ENCODE results near the gene GALNT7. TPM values are rescaled to one million over a fixed set of nuclear protein-coding genes. Genes with fewer than 3 reads are reported as not detected.
A peak's percentile ranks its signal among the peaks of the same experiment; 100 is the strongest.

GALNT7 gene
- total RNA-seq, 1 experiment from 2014 or later, result 28.9 TPM

GRCh38 chr4:173314715-173315114 lies 146.1 kb downstream of the GALNT7 start:
- H3K4me2 ChIP-seq (ENCODE audit: low read depth, low read length, poor library complexity, severe bottlenecking), result no peak overlapping the region
- no peak for DNase-seq
- no peaks in the 10 kb centered on the region for H3K9me2 ChIP-seq (replicated peaks; ENCODE audit: insufficient read depth, low read length)
- H2AFZ ChIP-seq (ENCODE audit: low read length), result no peak overlapping the region
- no peak overlapping the region for H3K4me3 ChIP-seq (ENCODE audit: low read length)
- H3K79me2 ChIP-seq (ENCODE audit: low read length), result no peaks in the 10 kb centered on the region
- H4K20me1 ChIP-seq (ENCODE audit: insufficient read depth, low read depth, low read length), result no peaks in the 10 kb centered on the region
- H3K27ac ChIP-seq (ENCODE audit: low read length), result no peak overlapping the region
- no peaks in the 10 kb centered on the region for H3K27me3 ChIP-seq (ENCODE audit: low read length)
- peaks cover 15% of the 10 kb centered on the region for H3K4me1 ChIP-seq (ENCODE audit: low read length)
- H3K9ac ChIP-seq (ENCODE audit: low read length), result no peak overlapping the region
- H3K9me3 ChIP-seq (ENCODE audit: low read length), result no peaks in the 10 kb centered on the region
- H3K36me3 ChIP-seq (ENCODE audit: insufficient read depth, low read length), result no peaks in the 10 kb centered on the region; the same call in 1 of the 2 replicates

DNA sequence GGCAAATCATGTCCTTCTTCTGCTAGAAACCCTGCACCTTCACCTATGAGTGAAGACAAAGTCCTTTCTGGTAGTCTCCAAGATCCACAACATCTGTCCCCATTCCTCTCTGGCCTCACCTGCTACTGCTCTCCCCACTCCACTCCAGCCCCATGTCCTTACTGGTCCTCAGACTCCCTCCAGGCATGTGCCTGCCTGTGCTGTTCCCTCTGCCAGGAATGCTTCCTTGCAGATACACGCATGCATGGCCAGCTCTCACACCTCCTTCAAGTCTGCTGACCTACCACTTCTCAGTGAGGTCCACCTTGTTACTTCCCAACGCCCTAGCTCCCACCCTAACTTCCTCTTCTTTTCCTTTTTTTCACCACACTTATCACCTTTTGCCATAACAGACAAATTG lies 147.4 kb downstream of the GALNT7 start:
- H4K20me1 ChIP-seq (ENCODE audit: insufficient read depth, low read depth, low read length), result no peaks in the 10 kb centered on the region
- no peak overlapping the region for H2AFZ ChIP-seq (ENCODE audit: low read length)
- H3K27ac ChIP-seq (ENCODE audit: low read length), result no peak overlapping the region
- H3K4me2 ChIP-seq (ENCODE audit: low read depth, low read length, poor library complexity, severe bottlenecking), result no peak overlapping the region
- no peaks in the 10 kb centered on the region for H3K9me3 ChIP-seq (ENCODE audit: low read length)
- no peaks in the 10 kb centered on the region for H3K79me2 ChIP-seq (ENCODE audit: low read length)
- no peaks in the 10 kb centered on the region for H3K27me3 ChIP-seq (ENCODE audit: low read length)
- H3K9ac ChIP-seq (ENCODE audit: low read length), result no peak overlapping the region
- H3K4me1 ChIP-seq (ENCODE audit: low read length), result peaks cover 15% of the 10 kb centered on the region
- no peak for DNase-seq
- no peaks in the 10 kb centered on the region for H3K9me2 ChIP-seq (replicated peaks; ENCODE audit: insufficient read depth, low read length)
- H3K36me3 ChIP-seq (ENCODE audit: insufficient read depth, low read length), result no peaks in the 10 kb centered on the region; the same call in 1 of the 2 replicates
- no peak overlapping the region for H3K4me3 ChIP-seq (ENCODE audit: low read length)

DNA sequence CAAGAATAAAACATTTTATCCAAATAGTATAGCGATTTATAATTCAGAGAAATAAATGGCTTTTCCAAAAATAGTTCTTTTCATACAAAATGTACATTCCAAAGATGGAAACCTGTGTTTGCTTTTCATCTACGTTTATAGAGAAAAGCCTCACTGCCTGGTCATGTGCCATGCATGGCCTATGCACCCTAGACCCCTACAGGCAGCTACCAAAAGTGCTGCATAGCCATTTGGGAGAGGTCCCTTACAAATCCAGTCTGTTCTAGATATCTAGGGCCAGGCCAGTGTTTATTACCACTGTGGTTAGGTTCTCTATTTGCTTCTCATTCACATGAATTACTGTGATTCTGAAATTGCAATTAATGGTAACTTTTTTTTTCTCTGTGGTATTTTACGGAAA lies 148.4 kb downstream of the GALNT7 start:
- Histone ChIP-seq H3K9ac (ENCODE audit: low read length) (no peak overlapping the region), H4K20me1 (ENCODE audit: insufficient read depth, low read depth, low read length) (no peaks in the 10 kb centered on the region), H3K36me3 (ENCODE audit: insufficient read depth, low read length) (no peaks in the 10 kb centered on the region; the same call in 1 of the 2 replicates), H3K4me2 (ENCODE audit: low read depth, low read length, poor library complexity, severe bottlenecking) (no peak overlapping the region), H3K4me1 (ENCODE audit: low read length) (peaks cover 15% of the 10 kb centered on the region), H3K9me3 (ENCODE audit: low read length) (no peaks in the 10 kb centered on the region), H3K27me3 (ENCODE audit: low read length) (no peaks in the 10 kb centered on the region), H3K79me2 (ENCODE audit: low read length) (no peaks in the 10 kb centered on the region), H3K27ac (ENCODE audit: low read length) (no peak overlapping the region), H3K4me3 (ENCODE audit: low read length) (no peak overlapping the region), H2AFZ (ENCODE audit: low read length) (no peak overlapping the region), H3K9me2 (replicated peaks; ENCODE audit: insufficient read depth, low read length) (no peaks in the 10 kb centered on the region)
- DNase-seq, result peak; percentile 56

GRCh38 chr4:173318240-173318639 lies 149.6 kb downstream of the GALNT7 start:
- H3K36me3 ChIP-seq (ENCODE audit: insufficient read depth, low read length), result no peaks in the 10 kb centered on the region; the same call in 1 of the 2 replicates
- H3K9me3 ChIP-seq (ENCODE audit: low read length), result no peaks in the 10 kb centered on the region
- no peak for DNase-seq
- H3K79me2 ChIP-seq (ENCODE audit: low read length), result no peaks in the 10 kb centered on the region
- no peak overlapping the region for H3K9ac ChIP-seq (ENCODE audit: low read length)
- H3K4me3 ChIP-seq (ENCODE audit: low read length), result no peak overlapping the region
- H3K4me1 ChIP-seq (ENCODE audit: low read length), result peaks cover 15% of the 10 kb centered on the region
- H4K20me1 ChIP-seq (ENCODE audit: insufficient read depth, low read depth, low read length), result no peaks in the 10 kb centered on the region
- H3K27me3 ChIP-seq (ENCODE audit: low read length), result no peaks in the 10 kb centered on the region
- no peaks in the 10 kb centered on the region for H3K9me2 ChIP-seq (replicated peaks; ENCODE audit: insufficient read depth, low read length)
- no peak overlapping the region for H2AFZ ChIP-seq (ENCODE audit: low read length)
- H3K27ac ChIP-seq (ENCODE audit: low read length), result no peak overlapping the region
- no peak overlapping the region for H3K4me2 ChIP-seq (ENCODE audit: low read depth, low read length, poor library complexity, severe bottlenecking)

DNA sequence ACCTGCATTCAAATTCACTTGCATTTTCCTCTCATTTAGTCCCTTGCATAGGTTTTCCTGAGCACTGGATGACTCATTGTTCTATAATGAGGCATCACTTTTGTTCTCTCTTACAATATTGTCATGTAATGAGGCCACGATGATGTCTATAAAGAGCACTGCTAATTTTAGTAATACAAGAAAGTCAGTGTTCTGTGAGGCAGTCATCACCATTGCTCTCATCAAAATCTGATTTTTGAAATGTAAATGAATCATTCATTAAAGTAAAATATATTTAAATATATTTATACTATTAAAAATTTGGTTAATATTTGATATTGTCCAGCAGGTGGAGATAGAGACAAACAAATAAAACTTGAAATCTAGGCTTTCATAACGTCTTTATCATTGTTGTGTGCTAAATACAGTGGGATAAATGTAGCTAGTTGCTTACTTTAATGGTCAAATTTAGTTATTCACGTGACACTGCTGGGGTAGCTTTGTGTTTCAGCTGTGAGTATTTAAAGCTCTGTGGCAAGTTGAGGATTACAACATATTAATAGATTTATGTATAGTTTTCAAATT lies 150.1 kb downstream of the GALNT7 start:
- H2AFZ ChIP-seq (ENCODE audit: low read length), result no peak overlapping the region
- H3K27me3 ChIP-seq (ENCODE audit: low read length), result no peaks in the 10 kb centered on the region
- H3K9me3 ChIP-seq (ENCODE audit: low read length), result no peaks in the 10 kb centered on the region
- H3K9me2 ChIP-seq (replicated peaks; ENCODE audit: insufficient read depth, low read length), result no peaks in the 10 kb centered on the region
- H3K27ac ChIP-seq (ENCODE audit: low read length), result no peak overlapping the region
- no peak overlapping the region for H3K4me3 ChIP-seq (ENCODE audit: low read length)
- no peak for DNase-seq
- no peaks in the 10 kb centered on the region for H3K79me2 ChIP-seq (ENCODE audit: low read length)
- no peak overlapping the region for H3K9ac ChIP-seq (ENCODE audit: low read length)
- H3K4me2 ChIP-seq (ENCODE audit: low read depth, low read length, poor library complexity, severe bottlenecking), result no peak overlapping the region
- H3K4me1 ChIP-seq (ENCODE audit: low read length), result peaks cover 15% of the 10 kb centered on the region
- H4K20me1 ChIP-seq (ENCODE audit: insufficient read depth, low read depth, low read length), result no peaks in the 10 kb centered on the region
- no peaks in the 10 kb centered on the region; the same call in 1 of the 2 replicates for H3K36me3 ChIP-seq (ENCODE audit: insufficient read depth, low read length)

DNA sequence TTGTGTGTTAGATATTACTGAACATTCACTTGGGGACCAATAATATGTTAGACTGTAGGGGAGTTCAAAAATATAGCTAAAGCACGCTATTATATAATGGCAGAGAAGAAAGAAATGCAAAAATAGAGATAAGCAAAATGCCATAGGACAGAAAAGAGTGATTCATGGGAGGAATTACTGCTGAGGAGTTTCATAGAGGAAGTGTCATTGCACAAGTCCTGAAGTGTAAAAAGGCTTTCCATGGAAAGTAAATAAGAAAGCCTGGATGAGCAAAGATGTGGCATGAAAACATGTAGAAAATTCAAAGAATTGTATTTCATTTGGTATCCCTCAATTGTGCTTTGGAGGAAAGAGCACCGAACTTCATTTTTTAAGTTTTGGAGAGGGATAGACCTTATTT lies 151.1 kb downstream of the GALNT7 start:
- H3K36me3 ChIP-seq (ENCODE audit: insufficient read depth, low read length), result no peaks in the 10 kb centered on the region; the same call in 1 of the 2 replicates
- no peaks in the 10 kb centered on the region for H3K9me2 ChIP-seq (replicated peaks; ENCODE audit: insufficient read depth, low read length)
- no peak overlapping the region for H3K4me3 ChIP-seq (ENCODE audit: low read length)
- no peaks in the 10 kb centered on the region for H4K20me1 ChIP-seq (ENCODE audit: insufficient read depth, low read depth, low read length)
- H3K9ac ChIP-seq (ENCODE audit: low read length), result no peak overlapping the region
- no peaks in the 10 kb centered on the region for H3K27me3 ChIP-seq (ENCODE audit: low read length)
- peaks cover 15% of the 10 kb centered on the region for H3K4me1 ChIP-seq (ENCODE audit: low read length)
- DNase-seq, result no peak
- H3K4me2 ChIP-seq (ENCODE audit: low read depth, low read length, poor library complexity, severe bottlenecking), result no peak overlapping the region
- H2AFZ ChIP-seq (ENCODE audit: low read length), result no peak overlapping the region
- H3K79me2 ChIP-seq (ENCODE audit: low read length), result no peaks in the 10 kb centered on the region
- H3K9me3 ChIP-seq (ENCODE audit: low read length), result no peaks in the 10 kb centered on the region
- H3K27ac ChIP-seq (ENCODE audit: low read length), result no peak overlapping the region

DNA sequence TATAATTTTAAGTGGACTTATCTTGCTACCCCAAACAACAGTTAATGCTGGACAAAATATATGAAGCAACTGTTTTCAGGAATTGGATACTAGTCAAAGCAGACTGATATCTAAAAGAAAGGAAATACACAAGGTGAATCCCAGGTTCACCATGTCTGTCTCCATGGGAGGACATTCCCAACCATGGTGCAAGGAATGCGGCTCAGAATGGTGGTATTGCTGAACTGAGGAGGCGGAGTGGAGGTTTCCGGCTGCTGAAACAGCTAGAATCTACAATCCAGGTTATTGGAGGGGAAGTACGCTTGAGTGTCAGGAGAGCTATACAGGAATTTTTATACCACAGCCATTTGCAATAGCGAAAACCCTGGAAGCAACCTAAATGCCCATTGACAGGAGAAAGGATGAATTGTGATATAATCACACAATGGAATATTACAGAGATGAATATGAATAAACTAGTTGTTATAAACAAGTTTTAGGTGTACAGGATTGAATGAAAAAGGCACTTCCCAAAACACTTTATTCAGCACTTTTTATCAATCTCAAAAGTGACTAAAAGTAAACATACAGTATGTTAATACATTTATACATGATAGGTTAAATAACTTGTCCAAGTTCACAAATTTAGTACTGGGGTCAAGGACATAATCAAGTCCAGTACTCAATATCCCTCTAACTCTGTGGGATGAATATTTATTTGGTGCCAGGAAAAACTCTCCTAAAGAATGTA lies 156.6 kb downstream of the GALNT7 start:
- Histone ChIP-seq H3K27ac (ENCODE audit: low read length) (no peak overlapping the region), H3K79me2 (ENCODE audit: low read length) (no peaks in the 10 kb centered on the region), H3K36me3 (ENCODE audit: insufficient read depth, low read length) (peaks cover 8% of the 10 kb centered on the region; the same call in 1 of the 2 replicates), H4K20me1 (ENCODE audit: insufficient read depth, low read depth, low read length) (no peaks in the 10 kb centered on the region), H2AFZ (ENCODE audit: low read length) (no peak overlapping the region), H3K9ac (ENCODE audit: low read length) (no peak overlapping the region), H3K4me3 (ENCODE audit: low read length) (no peak overlapping the region), H3K27me3 (ENCODE audit: low read length) (no peaks in the 10 kb centered on the region), H3K4me1 (ENCODE audit: low read length) (no peaks in the 10 kb centered on the region), H3K9me2 (replicated peaks; ENCODE audit: insufficient read depth, low read length) (no peaks in the 10 kb centered on the region), H3K4me2 (ENCODE audit: low read depth, low read length, poor library complexity, severe bottlenecking) (no peak overlapping the region), H3K9me3 (ENCODE audit: low read length) (no peaks in the 10 kb centered on the region)
- no peak for DNase-seq

- Histone ChIP-seq H3K4me3 (ENCODE audit: low read length) (no peak overlapping the region), H2AFZ (ENCODE audit: low read length) (no peak overlapping the region), H3K79me2 (ENCODE audit: low read length) (peaks cover 19% of the 10 kb centered on the region), H3K9ac (ENCODE audit: low read length) (no peak overlapping the region), H3K27ac (ENCODE audit: low read length) (no peak overlapping the region), H3K9me3 (ENCODE audit: low read length) (no peaks in the 10 kb centered on the region), H3K4me1 (ENCODE audit: low read length) (peaks cover 14% of the 10 kb centered on the region), H3K9me2 (replicated peaks; ENCODE audit: insufficient read depth, low read length) (no peaks in the 10 kb centered on the region), H3K36me3 (ENCODE audit: insufficient read depth, low read length) (peaks cover 27% of the 10 kb centered on the region), H3K4me2 (ENCODE audit: low read depth, low read length, poor library complexity, severe bottlenecking) (no peak overlapping the region), H4K20me1 (ENCODE audit: insufficient read depth, low read depth, low read length) (no peaks in the 10 kb centered on the region), H3K27me3 (ENCODE audit: low read length) (no peaks in the 10 kb centered on the region)
- DNase-seq, result no peak
These were observed 159.8 kb downstream of the GALNT7 start for GRCh38 chr4:173328236-173328901.

All from Karpas-422 (cell line).